ENCODE data around the gene WNK1.
"Not testable (repeated sequence)": the region's sequence is repeated elsewhere in the genome, so short reads cannot be mapped to it uniquely, and the experiment has no call there.

Gene WNK1

GRCh38 chr12:751999-752694 lies at the start of gene WNK1:
Gene WNK1 (plus strand): TSS chr12:752579. CDS start chr12:753566, 987 bp downstream.
- H3K36me3 Mint-ChIP-seq (ENCODE audit: low read depth) = peaks cover 6% of the 10 kb centered on the region
- TF ChIP-seq CTCF (IDR thresholded peaks at IDR 0.05; ENCODE audit: unreplicated experiment in 3 of 3) = no peak
- peaks cover 27% of the 10 kb centered on the region for H3K4me1 Mint-ChIP-seq
- peak within 1 kb of the TSS; percentile 90 to 97 (median 94) for H3K4me3 Mint-ChIP-seq
- H3K27me3 Mint-ChIP-seq (ENCODE audit: low read depth) = peaks cover 8% of the 10 kb centered on the region
- H3K9me3 Mint-ChIP-seq = no peaks in the 10 kb centered on the region
- peak within 1 kb of the TSS in 2 of 3 experiments; percentile 78 to 80 for H3K27ac Mint-ChIP-seq

- H3K4me3 Mint-ChIP-seq = no peak overlapping the region
- TF ChIP-seq CTCF (IDR thresholded peaks at IDR 0.05; ENCODE audit: unreplicated experiment in 3 of 3) = no peak
- peaks cover 3% of the 10 kb centered on the region for H3K27me3 Mint-ChIP-seq (ENCODE audit: low read depth)
- peaks cover 30% of the 10 kb centered on the region for H3K4me1 Mint-ChIP-seq
- no peak overlapping the region for H3K27ac Mint-ChIP-seq
- H3K36me3 Mint-ChIP-seq (ENCODE audit: low read depth) = no peaks in the 10 kb centered on the region
- peaks cover 5% of the 10 kb centered on the region for H3K9me3 Mint-ChIP-seq
These were observed 47.7 kb upstream of the WNK1 start for GRCh38 chr12:704516-705242.

DNA sequence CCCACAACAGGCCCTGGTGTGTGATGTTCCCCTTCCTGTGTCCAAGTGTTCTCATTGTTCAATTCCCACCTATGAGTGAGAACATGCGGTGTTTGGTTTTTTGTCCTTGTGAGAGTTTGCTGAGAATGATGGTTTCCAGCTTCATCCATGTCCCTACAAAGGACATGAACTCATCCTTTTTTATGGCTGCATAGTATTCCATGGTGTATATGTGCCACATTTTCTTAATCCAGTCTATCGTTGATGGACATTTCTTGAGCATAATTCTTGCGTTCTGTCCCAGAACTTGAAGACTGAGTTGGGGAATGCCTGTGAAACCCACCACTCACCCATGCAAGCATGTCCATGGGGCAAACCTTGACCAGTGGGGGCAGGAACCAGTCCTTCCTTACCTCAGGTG lies 44.3 kb upstream of the WNK1 start:
- not testable (repeated sequence) for H3K27ac Mint-ChIP-seq; H3K9me3 Mint-ChIP-seq; H3K36me3 Mint-ChIP-seq (ENCODE audit: low read depth); H3K27me3 Mint-ChIP-seq (ENCODE audit: low read depth); H3K4me3 Mint-ChIP-seq
- H3K4me1 Mint-ChIP-seq = peaks cover 24% of the 10 kb centered on the region

DNA sequence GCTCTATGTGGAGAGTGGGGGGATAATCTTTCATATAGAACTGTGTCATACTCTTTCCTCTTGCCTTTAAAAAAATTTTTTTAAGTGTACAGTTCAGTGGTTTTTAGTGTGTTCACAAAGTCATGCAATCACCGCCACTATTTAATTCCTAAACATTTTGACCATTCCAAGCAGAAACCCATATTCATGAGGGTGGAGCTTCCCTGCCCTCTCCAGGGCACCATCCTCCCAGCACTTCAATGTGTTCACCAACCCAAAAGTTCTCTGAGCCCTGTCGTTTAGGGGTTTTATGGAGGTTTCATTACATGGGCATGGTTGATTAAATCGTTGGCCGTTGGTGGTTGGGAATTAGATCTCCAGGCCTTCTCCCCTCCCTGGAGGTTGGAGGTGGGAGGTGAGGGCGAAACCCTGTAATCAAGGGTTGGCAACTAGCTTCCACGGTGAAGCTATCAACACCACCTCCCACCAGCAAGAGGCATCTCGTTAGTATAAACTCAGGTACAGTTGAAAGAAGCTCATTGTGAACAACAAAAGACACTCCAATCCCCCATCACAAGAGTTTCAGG lies 42.8 kb upstream of the WNK1 start:
- H3K27me3 Mint-ChIP-seq (ENCODE audit: low read depth) = peaks cover 3% of the 10 kb centered on the region
- H3K4me1 Mint-ChIP-seq = peaks cover 22% of the 10 kb centered on the region
- no peaks in the 10 kb centered on the region for H3K9me3 Mint-ChIP-seq
- no peak for TF ChIP-seq CTCF (IDR thresholded peaks at IDR 0.05; ENCODE audit: unreplicated experiment in 3 of 3)
- H3K4me3 Mint-ChIP-seq = no peak overlapping the region
- no peak overlapping the region for H3K27ac Mint-ChIP-seq
- H3K36me3 Mint-ChIP-seq (ENCODE audit: low read depth) = no peaks in the 10 kb centered on the region

GRCh38 chr12:712172-712863 lies 40.1 kb upstream of the WNK1 start:
- Mint-ChIP-seq H3K4me3 (no peak overlapping the region), H3K27ac (peak overlapping the region; percentile 76 to 88 (median 77)), H3K36me3 (ENCODE audit: low read depth) (no peaks in the 10 kb centered on the region), H3K9me3 (no peaks in the 10 kb centered on the region), H3K27me3 (ENCODE audit: low read depth) (no peaks in the 10 kb centered on the region), H3K4me1 (peaks cover 24% of the 10 kb centered on the region)
- no peak for TF ChIP-seq CTCF (IDR thresholded peaks at IDR 0.05; ENCODE audit: unreplicated experiment in 3 of 3)

GRCh38 chr12:713281-713875 lies 39.0 kb upstream of the WNK1 start:
- no peaks in the 10 kb centered on the region for H3K36me3 Mint-ChIP-seq (ENCODE audit: low read depth)
- no peak for TF ChIP-seq CTCF (IDR thresholded peaks at IDR 0.05; ENCODE audit: unreplicated experiment in 3 of 3)
- peaks cover 24% of the 10 kb centered on the region for H3K4me1 Mint-ChIP-seq
- H3K4me3 Mint-ChIP-seq = no peak overlapping the region
- peak overlapping the region in 1 of 3 experiments; percentile 88 for H3K27ac Mint-ChIP-seq
- no peaks in the 10 kb centered on the region for H3K27me3 Mint-ChIP-seq (ENCODE audit: low read depth)
- no peaks in the 10 kb centered on the region for H3K9me3 Mint-ChIP-seq
